G401 (cell line): ENCODE data around the gene NKPD1. TPM values are rescaled to one million over a fixed set of nuclear protein-coding genes. Genes with fewer than 3 reads are reported as not detected.

Experiments used
- DNase-seq: peaks from one replicate; pipeline ENCODE4 v3.0.0-alpha.2; 2015; ENCODE audit warnings: low spot score
- in situ Hi-C: cut with HindIII; loops from 2 replicates; pipeline ENCODE4 v1.10.0; 2016; ENCODE audit warnings: low sequenced_read_pairs, mixed read lengths
- total RNA-seq: library from RNA; depleted of rRNA; stranded (reverse); fragments of >200 nt; shearing (Covaris generic); gene quantifications from 2 replicates; pipeline ENCODE4 v1.2.3, GENCODE V29; 2014

Gene NKPD1
- total RNA-seq, 1 experiment from 2014 or later = 0.31 TPM

DNA sequence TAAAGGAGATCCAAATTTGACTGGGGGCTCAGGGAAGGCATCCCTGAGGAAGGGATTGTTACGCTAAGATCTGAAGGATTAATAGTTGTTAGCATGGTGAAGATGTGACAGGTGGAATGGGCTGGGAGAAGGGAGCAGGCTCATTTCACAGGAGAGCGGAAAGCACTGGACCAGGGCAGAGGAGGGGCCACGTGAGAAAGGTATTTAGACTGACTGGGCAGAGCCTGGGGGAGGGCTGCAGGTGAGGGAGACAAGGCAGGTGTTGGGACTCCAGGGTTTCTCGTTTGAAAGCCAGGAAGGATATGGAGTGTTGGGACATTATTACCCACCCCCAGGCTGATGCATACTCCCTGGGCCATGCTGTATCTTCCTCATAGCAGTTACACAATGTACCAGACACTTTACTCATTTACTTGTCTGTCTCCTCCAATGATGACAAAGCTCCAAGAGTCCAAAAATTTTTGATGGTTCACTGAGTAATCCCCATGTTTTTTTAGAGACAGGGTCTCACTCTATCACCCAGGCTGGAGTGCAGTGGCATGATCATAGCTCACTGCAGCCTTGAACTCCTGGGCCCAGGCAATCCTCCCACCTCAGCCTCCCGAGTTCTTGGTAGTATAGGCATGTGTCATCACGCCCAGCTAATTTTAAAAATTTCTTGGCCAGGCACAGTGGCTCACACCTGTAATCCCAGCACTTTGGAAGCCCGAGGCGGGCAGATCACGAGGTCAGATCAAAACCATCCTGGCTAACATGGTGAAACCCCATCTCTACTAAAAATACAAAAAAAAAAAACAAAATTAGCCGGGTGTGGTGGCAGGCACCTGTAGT is 14.9 kb upstream of the NKPD1 start:
- no peak for DNase-seq
- in situ Hi-C loops = no loop called here

DNA sequence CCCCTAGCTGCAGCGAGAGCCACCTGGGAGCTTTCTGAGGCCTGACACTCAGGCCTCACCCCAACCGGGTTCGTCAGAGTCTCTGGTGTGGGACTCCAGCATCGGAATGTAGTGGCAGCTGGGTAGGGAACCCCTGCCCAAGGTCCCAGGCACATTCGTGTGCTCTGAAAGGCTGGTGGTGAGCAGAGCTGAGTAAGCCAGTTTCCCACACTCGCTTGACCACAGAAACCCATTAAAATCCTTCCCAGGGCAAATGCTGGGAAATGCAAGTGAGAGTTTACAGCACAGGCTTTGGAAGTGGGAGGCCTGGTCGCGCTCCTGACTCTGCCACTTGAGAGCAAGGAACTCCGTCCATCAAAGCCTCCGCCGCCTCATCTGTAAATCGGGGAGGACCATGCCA is 13.0 kb upstream of the NKPD1 start:
- in situ Hi-C loops = no loop called here
- no peak for DNase-seq

GRCh38 chr19:45172611-45173208 is 11.9 kb upstream of the NKPD1 start:
- in situ Hi-C loops = no loop called here
- no peak for DNase-seq

DNA sequence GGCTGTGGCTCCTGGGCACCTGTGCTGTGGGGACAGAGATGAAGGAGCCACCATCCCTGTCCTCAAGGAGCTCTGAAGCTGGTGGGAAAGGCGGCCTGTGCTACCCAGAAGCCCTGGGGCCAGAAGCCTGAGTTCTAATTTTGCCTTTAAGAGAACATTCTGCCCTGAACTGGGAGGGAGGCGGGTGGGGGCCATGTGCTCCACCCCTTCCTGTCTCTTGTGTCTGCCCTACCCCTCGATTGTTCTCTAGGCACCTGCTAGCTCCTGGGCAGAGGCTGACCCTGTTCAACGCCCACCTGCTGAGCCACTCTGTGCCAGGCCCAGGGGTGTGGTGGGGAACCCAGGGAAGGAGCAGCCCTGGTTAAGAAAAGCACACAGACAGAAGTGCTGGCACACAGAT is 11.4 kb upstream of the NKPD1 start:
- in situ Hi-C loops = no loop called here
- no peak for DNase-seq

DNA sequence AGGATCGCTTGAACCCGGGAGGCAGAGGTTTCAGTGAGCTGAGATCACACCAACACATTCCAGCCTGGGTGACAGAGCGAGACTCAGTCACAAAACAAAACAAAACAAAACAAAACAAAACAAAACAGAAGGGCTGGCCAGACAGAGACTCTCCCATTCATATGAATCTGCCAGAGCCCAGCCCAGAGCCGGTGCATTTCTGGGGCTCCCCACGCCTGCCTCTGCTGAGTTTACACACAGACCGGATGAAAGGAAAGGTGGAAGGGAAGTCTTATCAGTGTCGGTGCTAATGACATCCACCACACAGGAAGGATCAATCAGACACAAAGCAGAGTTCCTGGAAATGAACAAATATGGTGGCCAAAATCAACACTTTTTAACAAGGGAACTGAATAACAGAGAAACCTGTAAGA is 10.4 kb upstream of the NKPD1 start:
- in situ Hi-C loops = no loop called here
- DNase-seq = no peak

DNA sequence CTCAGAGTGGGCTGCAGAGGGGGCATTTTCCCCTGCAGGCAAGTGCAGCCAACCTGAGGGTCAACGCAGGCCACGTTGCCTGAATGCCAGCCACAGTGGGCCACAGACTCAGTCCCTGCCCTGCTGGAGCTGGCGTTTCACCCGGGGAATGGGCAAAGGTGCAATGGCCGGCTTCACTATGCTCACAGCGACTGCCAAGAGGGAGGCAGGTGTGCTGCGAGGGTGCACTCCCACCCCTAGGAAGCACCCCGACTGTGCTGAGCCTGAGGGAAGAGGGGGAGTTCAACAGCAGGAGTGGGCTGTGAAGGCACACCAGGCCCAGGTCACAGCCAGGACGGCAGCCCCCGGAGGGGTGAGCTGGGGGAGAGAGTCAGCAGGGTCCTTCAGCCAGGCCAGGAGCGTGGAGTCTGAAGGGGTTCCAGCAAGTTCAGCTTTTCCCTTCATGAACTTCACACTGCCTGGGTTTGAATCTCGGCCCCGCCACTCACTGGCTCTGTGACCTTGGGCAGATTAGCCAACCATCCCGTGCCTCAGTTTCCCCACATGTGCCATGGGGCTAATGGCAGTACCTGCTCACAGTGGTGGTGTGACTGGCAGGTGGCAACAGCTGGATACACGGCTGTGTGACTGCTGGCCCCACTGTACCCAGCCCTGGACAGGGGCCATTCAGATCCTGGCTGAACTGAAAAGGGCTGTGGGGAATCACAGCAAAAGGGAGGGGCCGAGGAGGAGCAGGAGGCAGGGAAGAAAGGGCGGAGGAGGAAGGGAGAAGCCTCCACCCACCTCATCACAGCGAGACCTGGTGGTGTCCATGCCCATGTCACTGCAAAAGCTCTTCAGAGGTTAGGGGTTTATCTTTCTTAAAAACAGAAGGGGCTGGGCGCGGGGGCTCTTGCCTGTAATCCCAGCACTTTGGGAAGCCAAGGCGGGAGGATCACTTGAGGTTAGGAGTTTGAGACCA is 9.6 kb upstream of the NKPD1 start:
- no peak for DNase-seq
- in situ Hi-C loops = no loop called here

GRCh38 chr19:45169602-45170001 is 8.8 kb upstream of the NKPD1 start:
- in situ Hi-C loops = no loop called here
- no peak for DNase-seq

DNA sequence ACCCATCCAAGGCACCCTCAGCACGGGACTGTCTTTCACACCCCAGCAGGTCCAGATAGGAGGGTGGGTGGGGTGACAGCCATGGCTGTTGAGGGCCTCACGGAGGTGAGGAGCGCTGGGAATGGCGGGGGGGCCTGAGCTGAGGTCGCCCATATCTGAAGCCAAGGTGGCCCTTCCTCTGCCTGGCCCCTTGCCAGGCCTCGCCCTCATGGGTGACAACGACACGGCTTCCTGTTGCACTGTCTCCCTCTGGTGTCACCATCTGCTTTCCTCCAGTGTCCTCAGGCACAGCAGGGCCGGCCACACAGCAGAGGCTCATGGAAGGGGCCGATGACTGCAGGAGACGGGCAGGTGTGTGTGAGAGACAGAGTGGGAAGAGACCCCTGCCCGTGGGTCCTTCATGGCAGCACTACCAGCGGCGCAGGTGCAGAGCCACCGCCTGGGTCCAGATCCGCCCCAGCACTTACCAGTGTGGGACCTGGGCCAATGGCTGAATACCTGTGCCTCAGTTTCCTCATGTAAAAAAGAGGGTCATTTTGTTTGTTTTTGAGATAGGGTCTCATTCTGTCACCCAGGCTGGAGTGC is 8.1 kb upstream of the NKPD1 start:
- in situ Hi-C loops = no loop called here
- DNase-seq = no peak

DNA sequence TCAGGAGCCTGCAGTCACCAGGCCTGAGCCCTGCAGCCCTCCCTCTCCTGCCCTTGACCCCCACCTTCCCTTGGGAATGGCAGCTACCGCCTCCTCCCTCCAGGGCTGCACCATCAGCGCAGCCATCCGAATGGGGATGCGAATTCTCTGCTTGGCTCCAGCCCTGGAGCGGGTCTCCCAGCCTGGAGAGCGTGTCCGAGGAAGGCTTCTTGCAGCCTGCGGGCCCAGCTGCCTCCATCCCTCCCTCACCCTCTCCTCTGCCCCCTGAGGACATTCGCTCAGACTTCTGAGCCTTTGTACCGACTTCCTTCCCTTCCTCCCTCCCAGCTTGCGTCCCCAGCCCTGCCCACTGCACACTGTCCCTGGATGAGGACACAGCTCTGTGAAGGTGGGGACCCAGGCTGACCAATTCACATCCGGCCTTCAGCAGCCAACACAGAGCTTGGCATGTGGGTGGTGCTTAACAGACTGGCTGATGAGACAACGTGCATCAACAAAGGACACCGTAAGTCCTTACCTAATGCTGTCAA is 6.0 kb upstream of the NKPD1 start:
- DNase-seq = no peak
- in situ Hi-C loops = no loop called here

DNA sequence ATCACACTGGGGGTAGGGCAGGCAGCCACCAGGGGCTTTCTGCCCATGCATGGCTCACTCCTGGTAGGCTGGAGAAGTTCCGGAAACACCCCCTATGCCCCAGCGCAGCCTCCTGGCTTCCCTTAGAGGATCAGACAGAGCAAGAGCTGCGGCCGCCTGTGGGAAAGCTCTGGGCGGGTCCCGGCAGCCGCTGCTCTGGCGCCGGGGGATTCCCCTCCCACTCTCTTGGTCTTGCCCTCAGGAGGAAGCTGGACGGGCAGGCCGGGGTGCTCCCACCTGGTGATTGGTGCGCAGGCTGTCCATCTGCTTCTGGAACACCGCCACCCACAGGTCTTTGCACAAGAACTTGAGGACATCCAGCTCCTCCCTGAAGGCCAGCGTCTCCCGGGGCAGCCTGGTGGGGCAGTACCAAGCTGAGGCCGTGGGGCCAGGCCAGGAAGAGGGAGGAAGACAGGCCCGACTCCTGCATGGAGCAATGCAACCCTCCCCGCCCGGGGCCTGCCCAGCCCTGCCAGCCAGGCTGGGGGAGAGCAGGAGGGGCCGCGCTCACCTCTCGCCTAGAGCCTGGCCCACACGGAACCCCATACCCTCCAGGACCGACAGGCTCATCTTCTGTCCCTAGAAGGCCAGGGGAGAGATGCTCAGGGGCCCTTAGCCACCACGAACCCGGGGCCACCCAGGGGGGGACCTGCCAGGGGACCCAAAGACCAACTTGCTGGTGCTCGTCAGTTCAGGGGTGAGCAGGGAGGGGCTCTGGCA is 4.0 kb upstream of the NKPD1 start:
- in situ Hi-C loops = no loop called here
- DNase-seq = no peak

DNA sequence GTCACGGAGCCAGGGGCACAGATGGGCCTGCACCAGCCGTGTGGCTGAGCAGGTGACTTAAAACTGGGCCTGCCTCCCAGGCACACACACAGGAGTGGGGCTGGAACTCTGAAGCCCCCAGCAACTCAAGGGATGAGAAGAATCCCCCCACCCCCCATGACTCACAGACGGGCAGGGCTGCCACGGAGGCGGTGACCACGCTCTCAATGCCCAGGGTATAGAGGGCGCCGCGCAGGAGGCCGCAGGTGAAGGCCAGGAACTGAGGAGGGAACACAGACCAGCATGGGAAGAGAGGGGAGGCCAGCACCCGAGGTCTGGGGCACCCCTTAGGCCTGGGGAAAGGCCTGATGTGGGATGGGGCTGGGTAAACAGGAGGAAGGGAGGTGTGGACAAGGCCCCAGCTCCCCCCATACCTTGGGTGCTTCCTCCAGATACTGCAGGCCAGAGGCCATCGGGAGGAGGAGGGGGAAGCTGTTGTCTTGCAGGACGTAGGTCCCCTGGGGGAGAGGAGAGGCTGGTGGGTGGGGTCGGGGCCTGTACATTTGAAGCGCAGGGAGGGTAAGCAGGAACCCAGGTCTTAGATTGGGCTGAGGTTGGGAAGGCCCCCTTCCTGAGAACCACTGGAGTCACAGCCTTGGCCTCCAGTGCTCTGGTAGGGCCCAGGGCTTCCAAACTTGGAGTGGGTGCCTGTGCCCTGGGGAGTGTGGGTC is 3.1 kb upstream of the NKPD1 start:
- no peak for DNase-seq
- in situ Hi-C loops = no loop called here

DNA sequence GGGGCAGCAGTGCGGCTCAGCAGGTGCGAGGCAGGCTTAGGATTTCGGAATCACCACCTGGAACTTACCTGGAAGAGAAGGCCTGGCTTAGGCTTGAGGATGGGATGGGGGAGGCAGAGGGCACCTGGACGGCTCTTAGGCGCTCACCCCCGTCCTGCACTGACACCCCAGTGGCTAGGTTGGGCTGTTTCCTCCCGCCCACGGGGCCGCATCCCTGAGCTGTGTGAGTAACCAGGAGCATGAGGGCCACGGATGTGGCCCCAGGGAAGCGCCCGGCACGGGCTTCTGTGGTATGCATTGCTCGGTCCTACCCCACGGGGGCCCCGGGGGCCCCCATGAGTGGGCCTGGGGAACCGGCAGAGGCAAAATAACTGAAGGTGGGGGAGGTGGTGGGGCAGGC is 2.4 kb upstream of the NKPD1 start:
- in situ Hi-C loops = no loop called here
- DNase-seq = no peak

GRCh38 chr19:45162608-45163143 is 1.9 kb upstream of the NKPD1 start:
- DNase-seq = no peak
- in situ Hi-C loops = no loop called here

GRCh38 chr19:45161738-45162607 is 1.2 kb upstream of the NKPD1 start:
- in situ Hi-C loops = no loop called here
- no peak for DNase-seq

- DNase-seq = no peak
- in situ Hi-C loops = no loop called here
Observed at GRCh38 chr19:45159971-45160324, 834 bp downstream of the NKPD1 start.

GRCh38 chr19:45159210-45159970 is 1.4 kb downstream of the NKPD1 start:
- DNase-seq = no peak

More at GRCh38 chr19:45159210-45159970, 1.4 kb downstream of the NKPD1 start:
- in situ Hi-C loops = no loop called here
